Endodermal cell (in vitro differentiated cells): ENCODE measurements around the gene EPS8L3. TPM values are rescaled to one million over a fixed set of nuclear protein-coding genes. Genes with fewer than 3 reads are reported as not detected.

Source experiments
- DNase-seq: peaks from one replicate; pipeline ENCODE4 v3.0.0-alpha.2; 2017
- H3K27ac ChIP-seq: 2 replicates; pipeline ENCODE4 v1.5.1; 2013; ENCODE audit warnings: mild to moderate bottlenecking, low read depth, low read length, moderate library complexity
- H3K27me3 ChIP-seq: 2 replicates; pipeline ENCODE4 v1.6.1; 2013; ENCODE audit warnings: mild to moderate bottlenecking, low read length, moderate library complexity; ENCODE audit not compliant: insufficient read depth, control insufficient read depth, poor library complexity, severe bottlenecking
- H3K36me3 ChIP-seq: 2 replicates; pipeline ENCODE4 v1.7.0; 2013; ENCODE audit warnings: mild to moderate bottlenecking, low read length, moderate library complexity; ENCODE audit not compliant: control insufficient read depth, insufficient read depth
- H3K4me1 ChIP-seq: one replicate; pipeline ENCODE4 v1.7.0; 2013; ENCODE audit warnings: low read length; ENCODE audit not compliant: control insufficient read depth, insufficient read depth
- H3K4me3 ChIP-seq: 2 replicates; pipeline ENCODE4 v1.5.1; 2013; ENCODE audit warnings: mild to moderate bottlenecking, low read length, moderate library complexity
- H3K9ac ChIP-seq: 2 replicates; pipeline ENCODE4 v1.6.1; 2013; ENCODE audit warnings: mild to moderate bottlenecking, low read length, moderate library complexity; ENCODE audit not compliant: poor library complexity, severe bottlenecking; ENCODE audit errors: extremely low read depth
- H3K9me3 ChIP-seq: 2 replicates; pipeline ENCODE4 v1.6.1; 2013; ENCODE audit warnings: mild to moderate bottlenecking, low read length, moderate library complexity; ENCODE audit not compliant: control insufficient read depth
- H3K27ac Mint-ChIP-seq: 2 replicates; pipeline ENCODE4 v1.8.0; 2020; ENCODE audit warnings: mixed read lengths
- H3K27me3 Mint-ChIP-seq: 2 replicates; pipeline ENCODE4 v1.8.0; 2021; ENCODE audit warnings: mild to moderate bottlenecking, mixed read lengths; ENCODE audit not compliant: insufficient read depth
- H3K36me3 Mint-ChIP-seq: 2 replicates; pipeline ENCODE4 v1.8.0; 2020; ENCODE audit warnings: low read depth, mixed read lengths
- H3K4me1 Mint-ChIP-seq: 2 replicates; pipeline ENCODE4 v1.8.0; 2020; ENCODE audit warnings: mixed read lengths
- H3K4me3 Mint-ChIP-seq: 2 replicates; pipeline ENCODE4 v1.8.0; 2020; ENCODE audit warnings: mild to moderate bottlenecking, moderate library complexity, mixed read lengths
- H3K9me3 Mint-ChIP-seq: 2 replicates; pipeline ENCODE4 v1.8.0; 2020; ENCODE audit warnings: mild to moderate bottlenecking, mixed read lengths
- CTCF ChIP-seq: fragments of 200-600 bp; sonication (generic); conservative IDR thresholded peaks from 2 replicates; pipeline ENCODE4 v1.5.0; 2021; ENCODE audit warnings: antibody characterized with exemption, mild to moderate bottlenecking
- WGBS, 2 experiments: methylation state at CpG; one replicate each; pipeline versions ENCODE4 v1.1.5 to v1.1.7; 2013; ENCODE audit warnings: missing lambda C conversion rate in 2 of 2, mixed read lengths in 1 of 2; ENCODE audit not compliant: insufficient coverage in 1 of 2, insufficient read length in 1 of 2; 5-methylcytosine and 5-hydroxymethylcytosine counted together
- total RNA-seq, 2 donors: library from RNA; stranded (reverse); fragmentation: NEBNext Ultra II Directional in 1 of 2; extraction: Animal tissue kit (Norgen Biotek cat#: 25700) in 1 of 2; gene quantifications; 2 replicates in 1 of 2; 3 replicates in 1 of 2; pipeline ENCODE4 v1.2.1, GENCODE V29; 2021

Gene EPS8L3
- total RNA-seq, 2 donors from 2014 or later: not detected

- Mint-ChIP-seq H3K4me3 (no peak overlapping the region), H3K27ac (no peak overlapping the region), H3K27me3 (peaks cover 20% of the 10 kb centered on the region), H3K9me3 (no peaks in the 10 kb centered on the region), H3K36me3 (no peaks in the 10 kb centered on the region), H3K4me1 (no peaks in the 10 kb centered on the region)
- Histone ChIP-seq H3K9me3 (no peaks in the 10 kb centered on the region), H3K9ac (no peak overlapping the region), H3K4me1 (no peaks in the 10 kb centered on the region), H3K36me3 (no peaks in the 10 kb centered on the region), H3K27ac (no peak overlapping the region), H3K4me3 (no peak overlapping the region), H3K27me3 (no peaks in the 10 kb centered on the region)
- 94 to 95% methylated on average over 2 of the region's 2 CpGs for WGBS, 2 experiments
- no peak for DNase-seq
- no peak for TF ChIP-seq CTCF
Observed at GRCh38 chr1:109754738-109755137, 9.0 kb downstream of the EPS8L3 start.

GRCh38 chr1:109751531-109752260 lies 12.0 kb downstream of the EPS8L3 start:
- peaks cover 11% of the 10 kb centered on the region for H3K9me3 ChIP-seq
- no peak for DNase-seq
- WGBS, 2 experiments: 85 to 90% methylated on average over 5 to 12 of the region's 12 CpGs
- no peaks in the 10 kb centered on the region for H3K27me3 ChIP-seq
- Mint-ChIP-seq H3K36me3 (no peaks in the 10 kb centered on the region), H3K9me3 (peaks cover 22% of the 10 kb centered on the region), H3K4me3 (no peak overlapping the region), H3K27ac (no peak overlapping the region), H3K27me3 (peaks cover 31% of the 10 kb centered on the region), H3K4me1 (no peaks in the 10 kb centered on the region)
- no peaks in the 10 kb centered on the region for H3K4me1 ChIP-seq
- TF ChIP-seq CTCF: no peak
- H3K9ac ChIP-seq: no peak overlapping the region
- H3K36me3 ChIP-seq: no peaks in the 10 kb centered on the region
- no peak overlapping the region for H3K4me3 ChIP-seq
- H3K27ac ChIP-seq: no peak overlapping the region

GRCh38 chr1:109750920-109751319 lies 12.8 kb downstream of the EPS8L3 start:
- H3K4me3 ChIP-seq: no peak overlapping the region
- H3K36me3 ChIP-seq: no peaks in the 10 kb centered on the region
- H3K9me3 ChIP-seq: peaks cover 11% of the 10 kb centered on the region
- H3K27ac ChIP-seq: no peak overlapping the region
- Mint-ChIP-seq H3K36me3 (no peaks in the 10 kb centered on the region), H3K27ac (no peak overlapping the region), H3K4me3 (no peak overlapping the region), H3K4me1 (no peaks in the 10 kb centered on the region), H3K9me3 (peaks cover 24% of the 10 kb centered on the region), H3K27me3 (peaks cover 34% of the 10 kb centered on the region)
- no peak for DNase-seq
- no peak for TF ChIP-seq CTCF
- 92% methylated on average over 6 of the region's 6 CpGs; no CpG with 5 or more reads in 1 of the 2 experiments for WGBS, 2 experiments
- no peaks in the 10 kb centered on the region for H3K27me3 ChIP-seq
- H3K9ac ChIP-seq: no peak overlapping the region
- no peaks in the 10 kb centered on the region for H3K4me1 ChIP-seq
